Effector CD8-positive, alpha-beta T cell (primary cell): ENCODE results near the gene PTCD1.

Experiments used
- DNase-seq: peaks from one replicate; lab custom pipeline; 2025; lab: John Stamatoyannopoulos, UW

PTCD1 gene

DNA sequence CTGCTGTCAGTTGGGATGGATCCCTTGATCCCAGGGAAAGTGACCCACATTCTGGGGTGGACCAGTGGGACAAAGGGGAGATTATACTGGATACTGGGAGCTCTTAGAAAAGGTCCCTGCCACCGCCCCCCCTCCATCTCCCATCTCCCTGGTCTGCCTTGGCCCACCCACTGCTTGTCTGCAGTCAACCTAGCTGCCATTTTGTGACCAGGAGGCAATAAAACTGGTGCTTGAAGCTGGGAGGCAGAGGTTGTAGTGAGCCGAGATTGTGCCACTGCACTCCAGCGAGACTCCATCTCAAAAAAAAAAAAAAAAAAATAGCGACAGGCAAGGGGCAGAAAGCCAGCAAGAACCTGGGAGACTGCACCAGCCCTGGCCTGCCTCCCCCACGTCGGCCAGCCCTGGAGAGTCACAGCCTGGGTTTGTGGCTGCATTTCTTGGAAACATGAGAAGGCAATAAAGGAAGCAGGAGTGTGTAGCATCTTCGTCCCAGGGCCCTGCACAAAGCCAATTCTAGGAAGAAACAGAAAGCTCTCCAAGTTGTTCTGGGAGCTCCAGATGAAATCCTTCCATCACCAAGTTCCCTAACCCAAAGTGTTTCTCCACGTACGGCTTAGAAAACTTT, 68.7 kb downstream of the PTCD1 start:
- DNase-seq, result no peak

GRCh38 chr7:99368750-99369389, 69.7 kb downstream of the PTCD1 start:
- DNase-seq, result no peak
